ENCODE results near the gene GLCCI1.
"Not testable (repeated sequence)": the region's sequence is repeated elsewhere in the genome, so short reads cannot be mapped to it uniquely, and the experiment has no call there.

Gene GLCCI1

DNA sequence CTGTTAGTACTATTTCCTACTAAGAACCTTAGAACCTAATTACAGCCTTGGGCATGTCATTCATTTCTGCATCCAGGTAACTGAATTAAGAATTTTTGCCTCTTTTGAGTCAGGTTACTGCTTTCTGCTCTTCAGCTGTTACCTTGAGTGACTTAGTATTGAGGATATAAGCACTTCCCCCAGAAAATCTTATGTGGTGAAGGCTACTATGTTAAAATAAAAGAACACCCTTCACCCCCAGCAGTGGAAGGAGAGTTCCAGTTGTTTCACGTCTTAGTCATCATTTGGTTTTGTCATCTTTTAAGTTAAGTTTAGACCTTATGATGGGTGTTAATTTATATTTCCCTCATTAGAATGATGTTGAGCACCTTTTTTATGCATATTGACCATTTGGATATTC is 82.8 kb downstream of the GLCCI1 start:
- DNase-seq (ENCODE audit: low spot score) = no peak

DNA sequence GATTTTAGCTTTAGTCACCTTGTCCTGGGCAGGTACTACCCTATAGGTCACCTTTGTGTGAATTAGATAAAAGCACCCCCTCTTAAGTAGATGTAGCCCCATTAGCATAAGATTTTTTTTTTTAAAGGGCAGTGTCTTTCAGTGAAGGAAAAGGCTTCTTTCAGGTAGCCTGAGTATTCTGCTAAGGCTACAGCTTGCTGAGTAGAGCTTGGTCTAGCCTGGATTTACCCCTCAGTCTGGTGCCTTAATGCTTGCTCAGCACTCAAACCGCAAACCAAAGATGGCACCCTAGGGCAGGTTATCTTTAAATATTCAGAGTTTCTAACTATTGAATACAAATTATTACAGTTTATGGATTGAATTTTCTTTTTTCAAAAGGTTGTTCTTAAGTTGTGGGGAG is 83.4 kb downstream of the GLCCI1 start:
- DNase-seq (ENCODE audit: low spot score) = no peak

DNA sequence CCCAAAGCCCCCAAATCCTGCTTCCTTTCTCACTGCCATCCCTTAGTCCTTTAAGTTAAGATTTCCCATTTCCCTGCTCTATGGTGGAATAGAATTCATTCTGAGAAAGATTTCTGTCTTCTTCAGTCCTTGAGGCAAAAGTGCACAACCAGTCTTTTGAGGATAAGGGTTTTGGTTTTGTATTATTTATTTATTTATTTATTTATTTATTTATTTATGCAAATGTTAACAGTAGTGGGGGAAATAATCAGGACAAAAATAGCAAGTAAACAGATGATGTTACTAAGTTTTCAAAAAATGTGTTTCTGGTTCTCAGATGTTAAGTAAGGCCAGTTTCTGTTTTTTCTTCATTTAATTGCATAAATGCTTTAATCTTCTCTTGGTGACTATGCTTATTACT is 84.2 kb downstream of the GLCCI1 start:
- no peak for DNase-seq (ENCODE audit: low spot score)

DNA sequence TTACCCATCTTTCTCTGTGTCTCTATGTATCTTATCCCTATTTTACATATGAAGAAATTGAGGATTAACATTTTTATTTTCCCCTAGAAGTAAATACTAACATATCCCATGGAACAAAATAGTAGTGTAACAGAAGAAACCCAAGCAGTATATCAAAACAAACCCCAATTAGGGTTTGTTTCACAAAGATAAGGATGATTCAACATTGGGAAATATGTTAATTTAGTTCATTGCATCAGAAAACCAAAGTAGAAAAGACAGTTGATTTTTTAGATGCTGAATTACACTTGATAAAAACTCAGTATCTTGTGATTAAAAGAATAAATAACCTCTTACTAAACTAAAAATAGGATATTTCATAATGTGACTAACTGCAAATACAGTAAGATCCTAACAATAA is 87.8 kb downstream of the GLCCI1 start:
- no peak for DNase-seq (ENCODE audit: low spot score)

DNA sequence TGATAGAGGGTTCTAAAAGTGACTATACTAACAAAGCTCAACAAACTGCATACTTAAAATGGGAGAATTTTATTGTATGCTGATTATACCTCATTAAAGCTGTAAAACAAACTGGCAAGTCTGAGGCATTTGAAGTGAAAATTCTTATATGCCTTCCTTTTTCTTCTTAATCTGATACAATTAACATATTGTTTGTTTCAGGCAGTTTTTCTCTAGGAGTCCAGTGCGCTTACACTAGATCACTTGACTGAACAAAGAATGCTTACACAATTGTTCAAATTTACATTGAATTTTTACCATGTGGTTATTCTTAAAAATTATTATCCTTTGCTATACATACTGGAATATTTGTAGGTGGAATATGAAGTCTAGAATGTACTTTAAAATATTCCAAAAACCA is 89.0 kb downstream of the GLCCI1 start:
- no peak for DNase-seq (ENCODE audit: low spot score)

DNA sequence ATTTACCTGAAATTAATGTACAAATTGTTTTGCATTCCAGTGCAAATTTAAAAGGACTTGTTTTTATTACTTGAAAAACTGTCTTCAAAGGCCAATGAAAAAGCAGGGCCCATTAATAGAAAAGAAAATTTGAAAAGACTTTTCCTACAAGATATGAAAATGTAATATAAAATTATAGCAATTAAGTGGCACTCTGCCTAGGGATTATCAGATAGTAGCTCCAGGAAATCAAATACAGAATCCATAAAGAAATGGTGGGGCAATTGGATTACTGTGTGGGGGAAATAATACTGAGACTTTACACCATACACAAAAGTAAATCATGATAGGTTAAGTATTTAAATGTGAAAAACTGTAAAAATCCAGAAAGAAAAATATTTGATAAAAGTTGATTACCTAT is 89.7 kb downstream of the GLCCI1 start:
- no peak for DNase-seq (ENCODE audit: low spot score)

DNA sequence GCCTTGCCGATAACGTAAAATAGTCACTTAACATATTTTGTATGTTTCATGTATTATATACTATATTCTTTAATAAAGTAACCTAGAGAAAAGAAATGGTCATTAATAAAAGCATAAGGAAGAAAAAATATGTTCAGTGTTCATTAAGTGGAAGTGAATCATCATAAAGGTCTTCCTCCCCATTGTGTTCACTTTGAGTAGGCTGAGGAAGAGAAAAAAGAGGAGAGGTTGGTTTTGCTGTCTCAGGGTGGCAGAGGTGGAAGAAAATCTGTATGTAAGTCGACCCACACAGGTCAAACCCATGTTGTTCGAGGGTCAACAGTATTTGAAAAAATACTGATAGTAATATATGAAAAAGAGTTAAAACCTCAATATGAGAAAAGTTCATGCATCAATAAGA is 90.3 kb downstream of the GLCCI1 start:
- DNase-seq (ENCODE audit: low spot score) = no peak

DNA sequence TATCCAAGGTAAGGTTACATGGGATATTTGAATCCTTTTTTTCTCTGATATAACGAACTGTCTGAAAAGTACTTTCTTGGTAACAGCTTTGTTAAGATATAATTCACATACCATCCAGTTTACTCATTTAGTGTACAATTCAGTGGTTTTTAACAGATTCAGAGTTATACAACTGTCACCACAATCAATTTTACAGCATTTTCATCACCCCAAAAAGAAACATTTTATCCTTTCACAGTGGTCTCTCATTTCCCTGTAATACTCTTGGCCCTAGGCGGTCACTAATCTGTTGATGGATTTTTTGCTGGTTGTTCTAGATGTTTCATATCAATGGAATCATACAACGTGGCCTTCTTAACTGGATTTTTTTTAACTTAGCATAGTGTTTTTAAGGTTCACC is 91.6 kb downstream of the GLCCI1 start:
- no peak for DNase-seq (ENCODE audit: low spot score)

DNA sequence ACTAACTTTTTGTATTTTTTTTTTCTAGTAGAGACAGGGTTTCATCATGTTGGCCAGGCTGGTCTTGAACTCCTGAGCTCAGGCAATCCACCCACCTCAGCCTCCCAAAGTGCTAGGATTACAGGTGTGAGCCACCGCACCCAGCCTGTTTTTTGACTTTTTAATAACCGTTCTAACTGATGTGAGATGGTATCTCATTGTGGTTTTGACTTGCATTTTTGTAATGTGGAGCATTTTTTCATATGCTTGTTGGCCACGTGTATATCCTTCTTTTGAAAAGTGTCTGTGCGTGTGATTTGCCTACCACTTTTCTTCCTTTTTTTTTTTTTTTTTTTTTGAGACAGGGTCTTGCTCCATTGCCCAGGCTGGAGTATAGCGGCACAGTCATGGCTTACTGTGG is 94.7 kb downstream of the GLCCI1 start:
- not testable (repeated sequence) for DNase-seq (ENCODE audit: low spot score)

DNA sequence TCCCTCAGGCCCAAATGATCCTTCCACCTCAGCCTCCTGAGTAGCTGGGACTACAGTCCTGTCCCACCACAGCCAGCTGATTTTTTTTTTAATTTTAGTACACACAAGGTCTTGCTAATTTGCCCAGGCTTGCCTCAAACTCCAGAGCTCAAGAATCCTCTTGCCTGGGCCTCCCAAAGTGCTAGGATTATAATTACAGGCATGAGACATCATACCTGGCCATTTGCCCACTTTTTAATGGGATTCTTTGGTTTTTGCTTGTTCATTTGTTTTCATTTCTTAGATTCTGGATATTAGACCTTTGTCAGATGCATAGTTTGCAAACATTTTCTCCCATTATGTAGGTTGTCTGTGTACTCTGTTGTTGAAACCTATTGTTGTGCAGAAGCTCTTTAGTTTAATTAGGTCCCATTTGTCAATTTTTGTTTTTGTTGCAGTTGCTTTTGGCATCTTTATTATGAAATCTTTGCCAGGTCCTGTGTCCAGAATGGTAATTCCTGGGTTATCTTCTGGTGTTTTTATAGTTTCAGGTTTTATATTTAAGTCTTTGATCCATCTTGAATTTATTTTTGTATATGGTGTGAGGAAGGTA is 95.2 kb downstream of the GLCCI1 start:
- DNase-seq (ENCODE audit: low spot score) = no peak

DNA sequence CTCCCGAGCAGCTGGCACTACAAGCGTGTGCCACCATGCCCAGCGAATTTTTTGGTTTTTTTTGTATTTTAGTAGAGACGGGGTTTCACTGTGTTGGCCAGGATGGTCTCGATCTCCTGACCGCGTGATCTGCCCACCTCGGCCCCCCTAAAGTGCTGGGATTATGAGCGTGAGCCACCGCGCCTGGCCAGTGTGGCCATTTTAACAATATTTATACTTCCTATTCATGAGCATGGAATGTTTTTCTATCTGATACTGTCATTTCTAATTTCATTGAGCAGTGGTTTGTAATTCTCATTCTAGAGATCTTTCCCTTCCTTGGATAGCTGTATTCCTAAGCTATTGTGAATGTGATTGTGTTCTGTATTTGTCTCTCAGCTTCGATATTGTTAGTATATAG is 96.2 kb downstream of the GLCCI1 start:
- no peak for DNase-seq (ENCODE audit: low spot score)

DNA sequence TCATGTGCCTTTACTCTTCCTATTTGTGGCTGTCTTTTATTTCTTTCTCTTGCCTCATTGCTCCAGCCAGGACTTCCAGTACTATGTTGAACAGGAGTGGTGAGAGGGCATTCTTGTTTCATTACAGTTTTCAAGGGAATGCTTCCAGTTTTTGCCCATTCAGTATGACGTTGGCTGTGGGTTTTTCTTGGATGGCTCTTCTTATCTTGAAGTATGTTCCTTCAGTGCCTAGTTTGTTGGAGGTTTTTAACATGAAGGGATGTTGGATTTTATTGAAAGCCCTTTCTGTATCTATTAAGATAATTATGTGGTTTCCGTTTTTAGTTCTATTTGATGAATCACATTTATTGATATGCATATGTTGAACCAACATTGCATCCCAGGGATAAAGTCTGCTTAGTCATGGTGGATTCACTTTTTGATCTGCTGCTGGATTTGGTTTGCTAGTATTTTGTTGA is 96.8 kb downstream of the GLCCI1 start:
- peak; percentile 13 for DNase-seq (ENCODE audit: low spot score)

DNA sequence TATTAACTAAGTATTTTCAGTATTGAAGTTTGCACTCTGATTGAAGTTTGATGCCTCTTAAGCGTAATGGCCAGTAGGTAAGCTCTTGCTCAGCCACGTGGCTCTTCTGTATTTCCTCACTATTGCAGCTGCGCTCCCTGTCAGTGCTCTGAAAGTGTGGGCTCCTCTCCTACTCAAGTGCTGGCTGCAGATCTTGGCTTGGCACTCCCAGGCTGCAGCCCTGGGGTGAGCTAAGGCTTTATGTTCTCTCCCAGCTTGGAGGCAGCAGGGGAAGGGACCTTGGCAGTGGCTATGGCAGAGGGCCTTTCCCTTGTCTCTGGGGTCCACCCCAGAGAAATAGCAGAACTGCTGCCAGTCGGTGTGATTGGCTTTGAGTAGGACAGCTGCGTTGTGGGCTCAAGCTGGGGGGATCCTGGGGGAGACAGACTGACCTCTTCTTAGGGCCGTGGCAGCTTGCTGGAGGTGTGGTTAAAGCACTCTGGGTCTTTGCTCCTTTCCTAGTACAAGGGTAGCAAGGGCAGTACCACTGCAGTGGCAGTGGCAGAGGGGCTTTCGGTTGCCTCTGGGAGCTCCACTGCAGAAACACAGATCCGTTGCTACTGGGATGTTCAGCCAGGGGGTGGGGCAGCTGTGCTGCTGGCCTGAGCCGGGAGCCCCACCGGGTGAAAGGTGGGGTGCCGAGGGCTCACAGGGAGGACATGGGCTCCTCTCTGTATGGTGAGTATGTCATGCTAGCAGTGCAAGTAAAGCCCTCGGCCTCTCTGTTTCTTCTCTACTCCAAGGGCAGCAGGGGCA is 100.5 kb downstream of the GLCCI1 start:
- DNase-seq (ENCODE audit: low spot score) = no peak

DNA sequence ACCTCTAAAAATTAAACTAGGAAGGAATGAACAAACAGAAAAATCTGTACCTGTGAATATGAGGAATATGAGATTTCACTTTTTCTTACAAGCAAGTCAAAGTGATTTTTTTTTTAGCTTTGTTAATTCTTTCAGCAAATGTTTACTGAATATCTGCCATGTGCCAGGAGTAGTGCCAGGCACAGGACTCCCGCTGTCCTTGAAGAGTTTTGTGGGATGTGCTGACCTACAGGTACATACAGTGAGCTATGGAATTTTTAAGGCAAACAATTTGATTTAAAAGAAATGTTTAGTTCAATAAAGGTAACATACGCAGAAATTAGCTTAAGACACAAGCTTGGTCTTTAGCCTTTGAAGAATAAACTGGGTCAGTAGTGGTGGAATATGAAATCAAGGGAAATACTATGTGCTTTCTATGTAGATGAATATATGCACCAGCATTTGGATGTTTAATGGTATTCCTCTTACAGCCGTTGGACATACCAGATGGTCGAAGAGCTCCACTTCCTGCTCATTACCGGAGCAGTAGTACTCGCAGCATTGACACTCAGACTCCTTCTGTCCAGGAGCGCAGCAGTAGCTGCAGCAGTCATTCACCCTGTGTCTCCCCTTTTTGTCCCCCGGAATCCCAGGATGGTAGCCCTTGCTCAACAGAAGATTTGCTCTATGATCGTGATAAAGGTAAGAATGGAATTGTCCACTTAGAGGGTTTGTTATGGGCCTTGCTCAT is 102.0 kb downstream of the GLCCI1 start:
- DNase-seq (ENCODE audit: low spot score) = no peak

DNA sequence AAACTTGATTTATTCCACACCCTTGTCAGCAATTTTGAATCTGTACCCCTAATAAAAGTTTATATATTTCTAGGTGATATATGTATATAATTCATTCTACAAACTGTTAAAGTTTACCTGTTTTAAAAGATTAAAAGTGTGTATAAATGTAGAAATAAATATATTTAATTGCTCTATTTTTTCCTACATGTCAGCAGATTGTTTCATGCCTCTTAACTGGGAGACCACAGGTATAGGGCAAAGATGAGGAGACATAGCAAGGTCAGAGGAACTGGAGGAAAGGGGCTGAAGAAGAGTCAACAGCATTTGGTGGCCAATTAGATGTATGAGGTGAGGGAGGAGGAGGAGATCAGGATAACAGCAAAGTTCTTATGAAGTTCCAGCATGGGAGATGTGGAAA is 109.8 kb downstream of the GLCCI1 start:
- DNase-seq (ENCODE audit: low spot score) = no peak

DNA sequence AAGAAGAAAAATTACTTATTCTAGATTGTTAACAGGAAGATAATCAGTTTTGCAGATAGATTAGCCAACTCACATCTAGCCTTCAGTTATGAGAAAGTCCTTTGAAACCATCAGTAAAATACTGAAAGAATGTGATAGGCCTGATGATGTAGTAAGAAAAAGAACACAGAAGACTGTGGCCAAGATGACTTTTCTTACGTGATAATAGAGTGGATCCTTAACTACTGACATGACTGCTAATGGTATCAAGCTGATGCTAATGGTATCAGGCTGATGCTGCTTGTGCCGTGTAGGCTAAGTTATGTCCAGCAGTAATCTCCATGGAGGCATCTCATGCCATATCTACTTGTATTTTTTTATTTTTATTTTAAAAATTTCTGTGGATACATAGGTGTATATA is 114.2 kb downstream of the GLCCI1 start:
- no peak for DNase-seq (ENCODE audit: low spot score)

DNA sequence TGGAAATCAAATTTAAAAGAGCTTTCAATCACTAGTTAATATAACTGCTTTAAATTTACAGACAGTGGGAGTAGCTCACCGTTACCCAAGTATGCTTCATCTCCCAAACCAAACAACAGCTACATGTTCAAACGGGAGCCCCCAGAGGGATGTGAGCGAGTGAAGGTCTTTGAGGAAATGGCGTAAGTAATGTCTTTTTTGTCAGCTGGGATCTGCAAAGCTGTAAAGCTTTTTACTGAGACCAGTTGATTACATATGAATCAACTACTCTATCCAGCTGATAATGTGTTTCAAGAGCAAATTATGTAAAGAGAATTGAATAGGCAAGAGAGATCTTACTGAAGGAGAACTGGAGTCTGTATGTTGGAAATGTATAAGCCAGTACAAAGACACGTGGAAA is 116.2 kb downstream of the GLCCI1 start:
- no peak for DNase-seq (ENCODE audit: low spot score)

DNA sequence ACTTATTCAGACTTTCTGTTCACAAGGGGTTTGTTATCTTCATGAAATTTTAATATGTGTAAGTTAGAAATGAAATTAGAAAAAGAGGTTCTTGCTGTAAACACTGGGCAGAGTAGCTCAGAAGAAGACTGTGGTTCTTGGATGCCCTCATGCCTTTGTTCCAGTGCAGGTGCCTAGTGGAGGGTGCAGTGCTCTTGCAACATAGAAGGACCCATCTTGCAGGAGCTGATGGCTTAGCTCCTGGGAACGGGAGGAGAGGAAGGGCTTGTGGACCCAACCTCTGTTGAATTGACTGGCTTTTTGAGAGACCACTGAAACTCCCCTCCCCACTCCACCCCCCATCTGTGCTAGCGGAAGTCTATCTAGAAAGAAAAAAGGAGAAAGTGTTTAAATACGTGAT is 116.8 kb downstream of the GLCCI1 start:
- DNase-seq (ENCODE audit: low spot score) = no peak

DNA sequence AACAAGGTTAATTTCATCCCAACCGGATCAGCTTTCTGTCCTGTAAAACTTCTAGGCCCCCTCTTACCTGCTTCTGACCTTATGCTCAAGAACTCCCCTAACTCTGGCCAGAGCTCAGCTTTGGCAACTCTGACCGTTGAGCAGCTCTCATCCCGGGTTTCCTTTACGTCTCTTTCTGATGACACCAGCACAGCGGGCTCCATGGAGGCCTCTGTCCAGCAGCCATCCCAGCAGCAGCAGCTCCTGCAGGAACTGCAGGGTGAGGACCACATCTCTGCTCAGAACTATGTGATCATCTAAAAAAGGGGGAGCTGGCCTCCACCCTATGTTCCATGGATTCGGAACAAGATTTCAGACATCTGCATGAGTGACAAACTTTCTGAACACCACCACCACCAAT is 117.6 kb downstream of the GLCCI1 start:
- no peak for DNase-seq (ENCODE audit: low spot score)

DNA sequence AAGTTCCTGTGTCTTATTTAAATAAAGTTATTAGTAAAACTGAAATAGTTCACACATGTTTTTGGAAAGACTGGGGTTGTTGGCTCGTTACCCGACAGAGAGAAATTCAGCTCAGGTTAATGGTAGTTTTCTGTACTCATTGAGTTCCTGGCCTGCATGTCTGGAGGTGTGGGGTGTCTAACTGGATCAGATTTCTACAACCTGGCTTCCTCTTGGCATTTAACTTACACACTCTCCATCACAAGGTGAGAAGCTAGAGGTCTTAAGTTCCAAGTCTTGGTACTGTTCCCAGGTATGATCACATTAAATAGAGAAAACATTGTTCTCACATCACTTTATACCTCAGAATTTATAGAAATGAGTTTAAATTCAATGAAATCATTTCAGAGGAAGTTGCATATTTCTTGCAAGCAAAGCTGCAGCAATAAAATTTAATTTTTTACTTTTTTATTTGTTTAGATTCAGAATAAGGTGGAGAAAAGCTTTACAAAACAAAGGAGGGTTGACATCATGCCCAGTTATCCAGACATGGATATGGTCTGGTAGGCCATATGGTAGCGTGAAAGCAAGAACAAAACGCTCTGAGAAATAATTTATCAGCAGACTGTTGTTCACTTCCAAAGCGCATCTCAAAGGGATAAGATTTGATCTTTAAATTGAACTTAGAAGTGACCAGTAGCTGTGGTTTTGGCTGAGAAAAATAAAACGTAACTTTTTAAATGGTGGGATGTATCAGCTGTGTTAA is 120.6 kb downstream of the GLCCI1 start:
- DNase-seq (ENCODE audit: low spot score) = no peak

DNA sequence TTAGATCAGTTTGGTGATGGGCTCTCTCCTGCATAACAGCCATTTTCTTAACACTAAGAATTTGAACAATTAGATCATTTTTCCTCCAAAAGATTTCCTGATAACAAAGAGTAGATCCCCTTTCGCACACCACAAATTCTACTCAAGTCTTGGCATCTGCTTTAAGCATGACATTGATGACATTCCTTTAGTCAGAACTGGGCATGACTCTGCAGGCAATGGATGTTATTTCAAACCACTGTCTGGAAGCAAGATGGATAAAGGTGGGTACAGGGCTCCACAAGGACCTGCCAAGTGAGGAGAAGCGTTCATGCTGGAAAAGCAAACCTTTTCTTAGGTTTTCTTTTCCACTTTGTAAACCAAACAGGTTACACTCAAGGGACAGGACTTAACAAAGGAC is 123.5 kb downstream of the GLCCI1 start:
- DNase-seq (ENCODE audit: low spot score) = no peak
